ENCODE results near the gene METTL6.

DNA sequence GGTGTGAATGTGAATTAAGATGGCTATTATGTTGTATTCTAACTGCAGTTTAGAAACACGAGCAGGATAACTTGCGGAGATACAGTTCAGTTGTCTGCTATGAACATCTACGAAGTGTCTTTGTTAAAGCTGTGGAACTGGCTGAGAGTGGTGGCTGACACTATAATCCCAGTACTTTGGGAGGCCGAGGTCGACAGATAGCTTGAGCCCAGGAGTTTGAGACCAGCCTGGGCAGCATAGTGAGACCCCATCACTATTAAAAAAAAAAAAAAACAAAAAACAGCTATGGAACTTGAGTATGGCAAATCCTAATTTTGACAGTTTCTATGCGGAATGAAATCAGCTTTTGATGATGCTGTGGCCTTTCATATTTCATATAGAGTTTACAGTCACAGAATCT, 1.7 kb upstream of the METTL6 start:
- TF ChIP-seq, protein P1, sequence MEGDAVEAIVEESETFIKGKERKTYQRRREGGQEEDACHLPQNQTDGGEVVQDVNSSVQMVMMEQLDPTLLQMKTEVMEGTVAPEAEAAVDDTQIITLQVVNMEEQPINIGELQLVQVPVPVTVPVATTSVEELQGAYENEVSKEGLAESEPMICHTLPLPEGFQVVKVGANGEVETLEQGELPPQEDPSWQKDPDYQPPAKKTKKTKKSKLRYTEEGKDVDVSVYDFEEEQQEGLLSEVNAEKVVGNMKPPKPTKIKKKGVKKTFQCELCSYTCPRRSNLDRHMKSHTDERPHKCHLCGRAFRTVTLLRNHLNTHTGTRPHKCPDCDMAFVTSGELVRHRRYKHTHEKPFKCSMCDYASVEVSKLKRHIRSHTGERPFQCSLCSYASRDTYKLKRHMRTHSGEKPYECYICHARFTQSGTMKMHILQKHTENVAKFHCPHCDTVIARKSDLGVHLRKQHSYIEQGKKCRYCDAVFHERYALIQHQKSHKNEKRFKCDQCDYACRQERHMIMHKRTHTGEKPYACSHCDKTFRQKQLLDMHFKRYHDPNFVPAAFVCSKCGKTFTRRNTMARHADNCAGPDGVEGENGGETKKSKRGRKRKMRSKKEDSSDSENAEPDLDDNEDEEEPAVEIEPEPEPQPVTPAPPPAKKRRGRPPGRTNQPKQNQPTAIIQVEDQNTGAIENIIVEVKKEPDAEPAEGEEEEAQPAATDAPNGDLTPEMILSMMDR (IDR thresholded peaks at IDR 0.05): no peak
- TF ChIP-seq POLR2A (IDR thresholded peaks at IDR 0.05): no peak

Data from heart left ventricle (tissue), 13 donors.